ENCODE measurements around the gene GVQW3. TPM values are rescaled to one million over a fixed set of nuclear protein-coding genes. Genes with fewer than 3 reads are reported as not detected.

GVQW3 gene
- total RNA-seq, 1 experiment from 2014 or later = 7.7 TPM

DNA sequence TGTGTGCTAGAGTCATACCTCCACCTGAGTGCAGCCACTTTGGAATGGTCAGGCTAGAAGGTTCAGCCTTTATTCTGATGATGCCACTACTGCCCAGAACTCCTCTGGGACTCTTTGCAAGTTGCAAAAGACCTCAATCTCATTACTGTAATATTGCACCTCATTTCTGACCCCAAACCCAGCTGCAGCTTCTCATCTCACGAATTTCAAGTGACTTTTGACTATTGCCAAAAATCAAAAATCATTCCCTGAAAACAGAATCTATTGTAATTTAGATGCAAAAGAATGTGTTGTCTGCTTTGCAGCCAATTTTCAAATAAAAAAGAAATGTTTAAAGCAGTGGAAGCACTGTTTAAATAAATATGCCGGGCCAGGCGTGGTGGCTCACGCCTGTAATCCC lies 25.2 kb downstream of the GVQW3 start (continued):
- TF ChIP-seq, protein P1, sequence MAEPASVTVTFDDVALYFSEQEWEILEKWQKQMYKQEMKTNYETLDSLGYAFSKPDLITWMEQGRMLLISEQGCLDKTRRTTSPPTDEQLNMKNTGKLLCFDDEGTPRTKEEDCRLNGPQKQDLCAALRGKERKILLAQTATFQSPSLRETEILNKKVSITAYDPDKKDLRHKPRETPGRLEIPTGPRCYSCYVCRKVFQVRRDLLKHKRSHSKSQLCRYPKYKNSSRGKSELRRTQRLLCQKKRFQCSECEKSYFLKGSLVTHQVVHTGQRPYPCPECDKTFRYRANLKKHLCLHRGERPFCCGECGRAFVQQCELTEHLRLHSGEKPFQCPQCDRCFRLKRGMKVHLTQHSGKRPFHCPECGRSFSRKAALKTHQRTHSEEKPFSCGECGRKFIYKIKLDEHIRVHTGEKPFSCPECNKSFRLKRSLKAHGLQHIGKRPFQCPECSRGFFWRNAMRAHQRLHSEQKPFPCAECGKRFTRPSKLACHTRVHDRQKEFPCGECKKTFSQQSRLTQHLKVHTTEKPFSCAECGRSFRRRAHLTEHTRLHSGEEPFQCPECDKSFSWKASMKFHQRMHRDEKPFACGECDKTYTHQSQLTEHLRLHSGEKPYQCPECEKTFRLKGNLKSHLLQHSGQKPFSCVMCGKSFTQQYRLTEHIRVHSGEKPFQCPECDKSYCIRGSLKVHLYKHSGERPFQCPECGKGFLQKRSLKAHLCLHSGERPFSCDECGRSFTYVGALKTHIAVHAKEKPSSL (CRISPR knock-in tag; conservative IDR thresholded peaks at IDR 0.05) = no peak
- TF ChIP-seq, protein P2, sequence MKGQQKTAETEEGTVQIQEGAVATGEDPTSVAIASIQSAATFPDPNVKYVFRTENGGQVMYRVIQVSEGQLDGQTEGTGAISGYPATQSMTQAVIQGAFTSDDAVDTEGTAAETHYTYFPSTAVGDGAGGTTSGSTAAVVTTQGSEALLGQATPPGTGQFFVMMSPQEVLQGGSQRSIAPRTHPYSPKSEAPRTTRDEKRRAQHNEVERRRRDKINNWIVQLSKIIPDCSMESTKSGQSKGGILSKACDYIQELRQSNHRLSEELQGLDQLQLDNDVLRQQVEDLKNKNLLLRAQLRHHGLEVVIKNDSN (CRISPR knock-in tag; IDR thresholded peaks at IDR 0.05) = no peak
- TF ChIP-seq NFYB (CRISPR knock-in tag; conservative IDR thresholded peaks at IDR 0.05; ENCODE audit: low read depth) (no peak), HMGA2 (CRISPR knock-in tag; IDR thresholded peaks at IDR 0.05) (no peak), CREB1 (CRISPR knock-in tag; IDR thresholded peaks at IDR 0.05) (no peak), EMX1 (CRISPR knock-in tag; IDR thresholded peaks at IDR 0.05) (no peak), ZNF423 (CRISPR knock-in tag; IDR thresholded peaks at IDR 0.05) (no peak)
- TF ChIP-seq, protein P3, sequence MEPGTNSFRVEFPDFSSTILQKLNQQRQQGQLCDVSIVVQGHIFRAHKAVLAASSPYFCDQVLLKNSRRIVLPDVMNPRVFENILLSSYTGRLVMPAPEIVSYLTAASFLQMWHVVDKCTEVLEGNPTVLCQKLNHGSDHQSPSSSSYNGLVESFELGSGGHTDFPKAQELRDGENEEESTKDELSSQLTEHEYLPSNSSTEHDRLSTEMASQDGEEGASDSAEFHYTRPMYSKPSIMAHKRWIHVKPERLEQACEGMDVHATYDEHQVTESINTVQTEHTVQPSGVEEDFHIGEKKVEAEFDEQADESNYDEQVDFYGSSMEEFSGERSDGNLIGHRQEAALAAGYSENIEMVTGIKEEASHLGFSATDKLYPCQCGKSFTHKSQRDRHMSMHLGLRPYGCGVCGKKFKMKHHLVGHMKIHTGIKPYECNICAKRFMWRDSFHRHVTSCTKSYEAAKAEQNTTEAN (CRISPR knock-in tag; IDR thresholded peaks at IDR 0.05) = no peak

DNA sequence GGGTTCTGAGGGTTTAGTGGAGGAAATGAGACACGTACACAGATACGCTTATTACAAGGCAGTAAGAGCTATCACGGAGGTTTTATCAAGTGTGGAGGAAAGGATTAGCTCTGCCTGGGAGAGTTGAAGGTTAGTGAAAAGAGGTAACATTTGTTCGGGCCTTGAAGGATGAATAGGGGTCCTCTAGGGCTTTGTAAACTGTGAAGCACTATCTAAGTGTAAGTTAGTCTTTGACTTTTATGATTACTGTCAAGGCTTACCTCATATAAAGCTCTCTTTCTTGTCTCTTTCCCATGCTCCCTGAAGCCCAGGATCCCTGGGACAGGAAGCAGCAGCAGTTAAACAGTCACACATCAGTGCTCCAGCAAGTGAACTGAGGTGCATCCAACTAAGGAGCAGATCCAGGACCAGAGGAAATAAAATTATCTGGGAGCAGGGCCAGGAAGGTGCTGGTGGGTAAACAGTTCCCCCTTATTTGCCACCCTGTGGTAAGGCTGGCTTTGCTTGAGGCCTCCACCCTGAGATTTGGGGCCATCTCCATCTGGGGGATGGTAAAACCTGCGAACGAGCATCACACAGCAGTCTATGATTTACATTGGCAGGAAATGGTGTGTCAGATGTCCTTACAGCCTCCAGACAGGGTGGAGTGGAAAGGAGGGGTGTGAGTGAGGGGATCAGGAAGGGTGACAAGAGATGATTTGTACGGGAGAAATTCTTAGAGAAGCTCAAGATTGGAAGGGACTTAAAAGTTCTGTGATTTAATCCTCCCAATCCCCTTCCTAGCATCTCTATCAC lies 27.2 kb downstream of the GVQW3 start:
- peak; percentile 30; the same call in 1 of the 2 replicates for ATAC-seq
- ChIA-PET POLR2A (interaction anchor here (0.7 kb wide), 1 partner anchor 35 kb away, joined by 3 read pairs; no protein-coding TSS in a partner anchor), CTCF (no interaction called here)
- H3K4me3 Mint-ChIP-seq = no peak overlapping the region
- H3K36me3 Mint-ChIP-seq = no peaks in the 10 kb centered on the region
- H3K4me1 Mint-ChIP-seq = peaks cover 11% of the 10 kb centered on the region
- no peak for TF ChIP-seq GABPB1 (CRISPR knock-in tag; IDR thresholded peaks at IDR 0.05)
- no peak for DNase-seq (ENCODE audit: low spot score)
- no peak overlapping the region for H3K27ac Mint-ChIP-seq
- no peaks in the 10 kb centered on the region for H3K9me3 Mint-ChIP-seq
- H3K27me3 Mint-ChIP-seq (ENCODE audit: low read depth) = no peaks in the 10 kb centered on the region

DNA sequence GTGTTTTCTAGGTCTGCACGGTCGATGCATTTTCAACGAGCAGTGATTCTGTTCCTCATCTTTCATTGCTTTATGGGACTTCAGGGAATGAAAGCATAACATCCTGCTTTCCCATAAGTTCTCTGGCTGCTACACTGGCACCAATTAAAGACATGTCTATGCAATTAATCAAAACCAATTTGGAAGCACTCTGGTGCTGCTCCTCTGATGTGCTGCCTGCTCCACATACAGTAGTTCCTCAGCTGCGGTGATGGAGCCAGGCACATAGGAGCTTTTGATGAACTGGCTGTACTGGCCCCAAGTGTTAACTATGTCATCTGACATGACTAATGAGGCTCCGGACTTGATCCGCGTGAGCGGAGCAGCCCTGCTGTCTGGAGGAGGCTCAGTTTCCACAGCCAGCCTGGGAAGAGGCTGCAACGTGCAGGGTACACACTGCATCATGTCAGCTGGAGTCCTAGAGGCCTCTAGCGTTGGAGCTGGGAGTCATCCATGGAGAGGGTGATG lies 29.8 kb downstream of the GVQW3 start:
- ChIA-PET POLR2A (no interaction called here), CTCF (interaction anchor here (0.5 to 0.6 kb wide), 2 partner anchors 45 to 636 kb away, joined by 3 to 4 read pairs; no protein-coding TSS in a partner anchor)
- TF ChIP-seq, protein P4, sequence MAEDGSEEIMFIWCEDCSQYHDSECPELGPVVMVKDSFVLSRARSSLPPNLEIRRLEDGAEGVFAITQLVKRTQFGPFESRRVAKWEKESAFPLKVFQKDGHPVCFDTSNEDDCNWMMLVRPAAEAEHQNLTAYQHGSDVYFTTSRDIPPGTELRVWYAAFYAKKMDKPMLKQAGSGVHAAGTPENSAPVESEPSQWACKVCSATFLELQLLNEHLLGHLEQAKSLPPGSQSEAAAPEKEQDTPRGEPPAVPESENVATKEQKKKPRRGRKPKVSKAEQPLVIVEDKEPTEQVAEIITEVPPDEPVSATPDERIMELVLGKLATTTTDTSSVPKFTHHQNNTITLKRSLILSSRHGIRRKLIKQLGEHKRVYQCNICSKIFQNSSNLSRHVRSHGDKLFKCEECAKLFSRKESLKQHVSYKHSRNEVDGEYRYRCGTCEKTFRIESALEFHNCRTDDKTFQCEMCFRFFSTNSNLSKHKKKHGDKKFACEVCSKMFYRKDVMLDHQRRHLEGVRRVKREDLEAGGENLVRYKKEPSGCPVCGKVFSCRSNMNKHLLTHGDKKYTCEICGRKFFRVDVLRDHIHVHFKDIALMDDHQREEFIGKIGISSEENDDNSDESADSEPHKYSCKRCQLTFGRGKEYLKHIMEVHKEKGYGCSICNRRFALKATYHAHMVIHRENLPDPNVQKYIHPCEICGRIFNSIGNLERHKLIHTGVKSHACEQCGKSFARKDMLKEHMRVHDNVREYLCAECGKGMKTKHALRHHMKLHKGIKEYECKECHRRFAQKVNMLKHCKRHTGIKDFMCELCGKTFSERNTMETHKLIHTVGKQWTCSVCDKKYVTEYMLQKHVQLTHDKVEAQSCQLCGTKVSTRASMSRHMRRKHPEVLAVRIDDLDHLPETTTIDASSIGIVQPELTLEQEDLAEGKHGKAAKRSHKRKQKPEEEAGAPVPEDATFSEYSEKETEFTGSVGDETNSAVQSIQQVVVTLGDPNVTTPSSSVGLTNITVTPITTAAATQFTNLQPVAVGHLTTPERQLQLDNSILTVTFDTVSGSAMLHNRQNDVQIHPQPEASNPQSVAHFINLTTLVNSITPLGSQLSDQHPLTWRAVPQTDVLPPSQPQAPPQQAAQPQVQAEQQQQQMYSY (CRISPR knock-in tag; IDR thresholded peaks at IDR 0.05) = no peak
- TF ChIP-seq JUN (CRISPR knock-in tag; IDR thresholded peaks at IDR 0.05) (no peak), ZNF232 (CRISPR knock-in tag; IDR thresholded peaks at IDR 0.05) (no peak), TP53 (CRISPR knock-in tag; IDR thresholded peaks at IDR 0.05) (no peak), CREB1 (CRISPR knock-in tag; IDR thresholded peaks at IDR 0.05) (no peak)
- TF ChIP-seq, protein P5, sequence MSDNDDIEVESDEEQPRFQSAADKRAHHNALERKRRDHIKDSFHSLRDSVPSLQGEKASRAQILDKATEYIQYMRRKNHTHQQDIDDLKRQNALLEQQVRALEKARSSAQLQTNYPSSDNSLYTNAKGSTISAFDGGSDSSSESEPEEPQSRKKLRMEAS (CRISPR knock-in tag; IDR thresholded peaks at IDR 0.05) = no peak
- TF ChIP-seq, protein P6, sequence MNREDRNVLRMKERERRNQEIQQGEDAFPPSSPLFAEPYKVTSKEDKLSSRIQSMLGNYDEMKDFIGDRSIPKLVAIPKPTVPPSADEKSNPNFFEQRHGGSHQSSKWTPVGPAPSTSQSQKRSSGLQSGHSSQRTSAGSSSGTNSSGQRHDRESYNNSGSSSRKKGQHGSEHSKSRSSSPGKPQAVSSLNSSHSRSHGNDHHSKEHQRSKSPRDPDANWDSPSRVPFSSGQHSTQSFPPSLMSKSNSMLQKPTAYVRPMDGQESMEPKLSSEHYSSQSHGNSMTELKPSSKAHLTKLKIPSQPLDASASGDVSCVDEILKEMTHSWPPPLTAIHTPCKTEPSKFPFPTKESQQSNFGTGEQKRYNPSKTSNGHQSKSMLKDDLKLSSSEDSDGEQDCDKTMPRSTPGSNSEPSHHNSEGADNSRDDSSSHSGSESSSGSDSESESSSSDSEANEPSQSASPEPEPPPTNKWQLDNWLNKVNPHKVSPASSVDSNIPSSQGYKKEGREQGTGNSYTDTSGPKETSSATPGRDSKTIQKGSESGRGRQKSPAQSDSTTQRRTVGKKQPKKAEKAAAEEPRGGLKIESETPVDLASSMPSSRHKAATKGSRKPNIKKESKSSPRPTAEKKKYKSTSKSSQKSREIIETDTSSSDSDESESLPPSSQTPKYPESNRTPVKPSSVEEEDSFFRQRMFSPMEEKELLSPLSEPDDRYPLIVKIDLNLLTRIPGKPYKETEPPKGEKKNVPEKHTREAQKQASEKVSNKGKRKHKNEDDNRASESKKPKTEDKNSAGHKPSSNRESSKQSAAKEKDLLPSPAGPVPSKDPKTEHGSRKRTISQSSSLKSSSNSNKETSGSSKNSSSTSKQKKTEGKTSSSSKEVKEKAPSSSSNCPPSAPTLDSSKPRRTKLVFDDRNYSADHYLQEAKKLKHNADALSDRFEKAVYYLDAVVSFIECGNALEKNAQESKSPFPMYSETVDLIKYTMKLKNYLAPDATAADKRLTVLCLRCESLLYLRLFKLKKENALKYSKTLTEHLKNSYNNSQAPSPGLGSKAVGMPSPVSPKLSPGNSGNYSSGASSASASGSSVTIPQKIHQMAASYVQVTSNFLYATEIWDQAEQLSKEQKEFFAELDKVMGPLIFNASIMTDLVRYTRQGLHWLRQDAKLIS (CRISPR knock-in tag; IDR thresholded peaks at IDR 0.05; ENCODE audit: borderline replicate concordance) = no peak
- TF ChIP-seq, protein P7, sequence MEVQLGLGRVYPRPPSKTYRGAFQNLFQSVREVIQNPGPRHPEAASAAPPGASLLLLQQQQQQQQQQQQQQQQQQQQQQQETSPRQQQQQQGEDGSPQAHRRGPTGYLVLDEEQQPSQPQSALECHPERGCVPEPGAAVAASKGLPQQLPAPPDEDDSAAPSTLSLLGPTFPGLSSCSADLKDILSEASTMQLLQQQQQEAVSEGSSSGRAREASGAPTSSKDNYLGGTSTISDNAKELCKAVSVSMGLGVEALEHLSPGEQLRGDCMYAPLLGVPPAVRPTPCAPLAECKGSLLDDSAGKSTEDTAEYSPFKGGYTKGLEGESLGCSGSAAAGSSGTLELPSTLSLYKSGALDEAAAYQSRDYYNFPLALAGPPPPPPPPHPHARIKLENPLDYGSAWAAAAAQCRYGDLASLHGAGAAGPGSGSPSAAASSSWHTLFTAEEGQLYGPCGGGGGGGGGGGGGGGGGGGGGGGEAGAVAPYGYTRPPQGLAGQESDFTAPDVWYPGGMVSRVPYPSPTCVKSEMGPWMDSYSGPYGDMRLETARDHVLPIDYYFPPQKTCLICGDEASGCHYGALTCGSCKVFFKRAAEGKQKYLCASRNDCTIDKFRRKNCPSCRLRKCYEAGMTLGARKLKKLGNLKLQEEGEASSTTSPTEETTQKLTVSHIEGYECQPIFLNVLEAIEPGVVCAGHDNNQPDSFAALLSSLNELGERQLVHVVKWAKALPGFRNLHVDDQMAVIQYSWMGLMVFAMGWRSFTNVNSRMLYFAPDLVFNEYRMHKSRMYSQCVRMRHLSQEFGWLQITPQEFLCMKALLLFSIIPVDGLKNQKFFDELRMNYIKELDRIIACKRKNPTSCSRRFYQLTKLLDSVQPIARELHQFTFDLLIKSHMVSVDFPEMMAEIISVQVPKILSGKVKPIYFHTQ (CRISPR knock-in tag; IDR thresholded peaks at IDR 0.05) = no peak

More for the DNA sequence above, 29.8 kb downstream of the GVQW3 start:
- peaks cover 11% of the 10 kb centered on the region for H3K4me1 Mint-ChIP-seq
- no peaks in the 10 kb centered on the region for H3K36me3 Mint-ChIP-seq
- no peaks in the 10 kb centered on the region for H3K27me3 Mint-ChIP-seq (ENCODE audit: low read depth)
- no peak overlapping the region for H3K4me3 Mint-ChIP-seq
- H3K9me3 Mint-ChIP-seq = no peaks in the 10 kb centered on the region; the same call in 1 of the 2 replicates
- ATAC-seq (no peak), DNase-seq (ENCODE audit: low spot score) (no peak)
- no peak overlapping the region for H3K27ac Mint-ChIP-seq

Measured in WTC11 (cell line).